NB4 (cell line): ENCODE data around the gene ITGAV.

Experiments used
- DNase-seq: peaks from one replicate; pipeline ENCODE4 v3.0.0; 2010; ENCODE audit warnings: low read depth
- H3K4me3 ChIP-seq: one replicate; pipeline ENCODE4 v1.5.1; 2011; ENCODE audit warnings: mild to moderate bottlenecking, low read depth, low read length, moderate library complexity
- MYC ChIP-seq: IDR thresholded peaks from 2 replicates; pipeline ENCODE4 v1.6.1; 2011; ENCODE audit warnings: low read depth, low read length
- POLR2A ChIP-seq: IDR thresholded peaks from 2 replicates; pipeline ENCODE4 v1.6.1; 2011; ENCODE audit warnings: mild to moderate bottlenecking; ENCODE audit not compliant: insufficient read length; ENCODE audit errors: extremely low read depth
- TF ChIP-seq, protein P1 (sequence below): IDR thresholded peaks from 2 replicates; pipeline ENCODE4 v1.6.1; 2011; ENCODE audit warnings: low read depth, low read length
- TF ChIP-seq, protein P2 (sequence below): IDR thresholded peaks from one replicate; pipeline ENCODE4 v1.5.1; 2012; ENCODE audit warnings: low read depth, low read length

The ITGAV gene

DNA sequence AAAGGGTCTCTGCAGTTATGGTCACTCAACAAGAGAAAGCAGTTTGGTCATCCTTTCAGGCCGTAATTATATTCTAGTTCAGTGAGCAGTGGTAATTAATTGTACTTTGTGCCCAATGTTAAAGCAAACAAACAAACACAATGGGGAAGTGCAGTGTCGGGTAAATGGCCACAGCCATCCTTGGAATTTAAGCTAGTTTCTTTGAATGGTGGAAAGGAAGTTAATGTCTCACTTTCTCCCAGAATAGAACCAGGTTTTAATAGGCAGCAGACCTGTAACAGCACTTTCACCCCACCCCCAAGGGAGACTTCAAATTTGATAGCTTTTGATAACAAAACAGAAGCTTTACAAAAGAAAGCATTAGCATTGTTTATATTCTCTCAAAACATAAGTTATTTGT lies 20.0 kb upstream of the ITGAV start:
- TF ChIP-seq, protein P1, sequence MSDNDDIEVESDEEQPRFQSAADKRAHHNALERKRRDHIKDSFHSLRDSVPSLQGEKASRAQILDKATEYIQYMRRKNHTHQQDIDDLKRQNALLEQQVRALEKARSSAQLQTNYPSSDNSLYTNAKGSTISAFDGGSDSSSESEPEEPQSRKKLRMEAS = no peak
- TF ChIP-seq, protein P2, sequence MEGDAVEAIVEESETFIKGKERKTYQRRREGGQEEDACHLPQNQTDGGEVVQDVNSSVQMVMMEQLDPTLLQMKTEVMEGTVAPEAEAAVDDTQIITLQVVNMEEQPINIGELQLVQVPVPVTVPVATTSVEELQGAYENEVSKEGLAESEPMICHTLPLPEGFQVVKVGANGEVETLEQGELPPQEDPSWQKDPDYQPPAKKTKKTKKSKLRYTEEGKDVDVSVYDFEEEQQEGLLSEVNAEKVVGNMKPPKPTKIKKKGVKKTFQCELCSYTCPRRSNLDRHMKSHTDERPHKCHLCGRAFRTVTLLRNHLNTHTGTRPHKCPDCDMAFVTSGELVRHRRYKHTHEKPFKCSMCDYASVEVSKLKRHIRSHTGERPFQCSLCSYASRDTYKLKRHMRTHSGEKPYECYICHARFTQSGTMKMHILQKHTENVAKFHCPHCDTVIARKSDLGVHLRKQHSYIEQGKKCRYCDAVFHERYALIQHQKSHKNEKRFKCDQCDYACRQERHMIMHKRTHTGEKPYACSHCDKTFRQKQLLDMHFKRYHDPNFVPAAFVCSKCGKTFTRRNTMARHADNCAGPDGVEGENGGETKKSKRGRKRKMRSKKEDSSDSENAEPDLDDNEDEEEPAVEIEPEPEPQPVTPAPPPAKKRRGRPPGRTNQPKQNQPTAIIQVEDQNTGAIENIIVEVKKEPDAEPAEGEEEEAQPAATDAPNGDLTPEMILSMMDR = no peak
- no peak for TF ChIP-seq POLR2A
- TF ChIP-seq MYC = no peak
- DNase-seq = no peak

DNA sequence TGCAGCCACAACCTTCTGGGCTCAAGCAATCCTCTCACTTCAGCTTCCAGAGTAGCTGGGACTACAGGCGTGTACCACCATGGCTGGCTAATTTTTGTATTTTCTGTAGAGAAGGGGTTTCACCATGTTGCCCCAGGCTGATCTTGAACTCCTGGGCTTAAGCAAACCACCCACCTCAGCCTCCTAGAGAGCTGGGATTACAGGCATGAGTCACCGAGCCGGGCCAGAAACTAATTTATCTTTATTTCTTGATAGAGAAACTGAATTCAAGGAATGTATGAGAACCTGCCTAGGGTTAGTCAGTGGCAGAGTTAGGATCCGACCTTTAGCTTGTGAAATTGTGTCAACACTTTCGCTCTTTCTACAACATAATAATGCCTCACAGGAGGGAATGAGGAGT lies 19.3 kb upstream of the ITGAV start:
- no peak for DNase-seq
- H3K4me3 ChIP-seq = no peak overlapping the region
- TF ChIP-seq, protein P1 = no peak
- TF ChIP-seq, protein P2 = no peak
- TF ChIP-seq MYC (no peak), POLR2A (no peak)

More for the DNA sequence above, 20.0 kb upstream of the ITGAV start:
- H3K4me3 ChIP-seq = no peak overlapping the region

DNA sequence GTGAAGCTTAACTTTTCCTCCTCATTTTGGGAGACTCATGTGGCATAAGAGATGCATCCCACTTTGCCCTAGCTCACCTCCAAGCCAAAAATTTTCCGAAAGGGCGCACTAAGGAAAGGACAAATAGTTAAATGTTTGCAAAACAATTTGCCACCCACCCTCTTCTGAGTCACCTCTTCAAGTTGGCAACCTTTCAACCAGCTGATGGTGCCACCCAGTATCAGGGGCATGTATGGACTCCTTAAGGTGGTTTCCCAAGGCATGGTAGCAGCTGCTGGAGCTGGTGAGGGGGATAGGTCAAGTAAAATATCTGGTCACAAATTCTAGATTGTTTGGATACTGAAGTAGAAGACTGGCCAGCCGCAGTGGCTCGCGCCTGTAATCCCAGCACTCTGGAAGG lies 17.2 kb upstream of the ITGAV start:
- no peak overlapping the region for H3K4me3 ChIP-seq
- DNase-seq = no peak
- TF ChIP-seq MYC = no peak
- TF ChIP-seq POLR2A = no peak
- TF ChIP-seq, protein P2 = no peak
- TF ChIP-seq, protein P1 = no peak

DNA sequence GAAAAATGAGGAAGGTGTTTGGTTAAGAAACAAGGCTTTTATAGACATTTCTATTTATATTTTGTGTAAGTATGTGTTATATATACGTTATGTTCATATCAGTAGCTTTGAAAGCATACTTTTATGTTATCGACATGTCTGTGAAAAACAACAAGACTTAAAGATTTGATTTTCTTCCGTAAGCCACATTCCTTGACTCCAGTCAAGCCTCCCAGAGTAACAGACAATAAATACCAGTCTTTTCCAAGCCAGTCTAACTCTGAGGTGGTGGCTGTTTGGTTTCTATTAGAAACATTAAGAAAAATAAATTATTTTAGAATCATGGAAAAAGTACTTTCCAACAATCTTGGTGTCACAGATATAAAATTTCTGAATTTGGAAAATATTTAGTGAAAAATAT lies 16.3 kb upstream of the ITGAV start:
- no peak overlapping the region for H3K4me3 ChIP-seq
- no peak for DNase-seq
- TF ChIP-seq, protein P2 = no peak
- TF ChIP-seq, protein P1 = no peak
- no peak for TF ChIP-seq POLR2A
- TF ChIP-seq MYC = no peak

DNA sequence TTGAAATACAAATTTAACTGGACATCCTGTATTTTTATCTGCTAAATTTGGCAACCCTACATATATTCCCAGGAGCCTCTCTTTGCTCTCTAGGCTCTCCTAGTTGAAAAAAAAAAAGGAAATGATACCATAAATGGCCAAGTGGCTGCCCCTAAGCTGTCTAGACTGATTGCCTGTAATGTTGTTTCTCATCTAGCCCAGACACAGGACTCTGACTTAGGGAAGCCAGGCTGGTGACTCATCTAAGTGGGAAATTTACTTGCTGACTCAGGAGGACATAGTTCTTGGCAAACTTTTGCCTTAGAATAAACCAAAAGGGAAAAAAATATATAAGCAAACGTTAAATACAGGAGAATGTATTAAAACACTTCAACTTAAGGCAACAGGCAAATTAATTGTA lies 14.6 kb upstream of the ITGAV start:
- no peak overlapping the region for H3K4me3 ChIP-seq
- DNase-seq = peak; percentile 92
- no peak for TF ChIP-seq POLR2A
- TF ChIP-seq, protein P1 = no peak
- no peak for TF ChIP-seq MYC
- TF ChIP-seq, protein P2 = no peak

DNA sequence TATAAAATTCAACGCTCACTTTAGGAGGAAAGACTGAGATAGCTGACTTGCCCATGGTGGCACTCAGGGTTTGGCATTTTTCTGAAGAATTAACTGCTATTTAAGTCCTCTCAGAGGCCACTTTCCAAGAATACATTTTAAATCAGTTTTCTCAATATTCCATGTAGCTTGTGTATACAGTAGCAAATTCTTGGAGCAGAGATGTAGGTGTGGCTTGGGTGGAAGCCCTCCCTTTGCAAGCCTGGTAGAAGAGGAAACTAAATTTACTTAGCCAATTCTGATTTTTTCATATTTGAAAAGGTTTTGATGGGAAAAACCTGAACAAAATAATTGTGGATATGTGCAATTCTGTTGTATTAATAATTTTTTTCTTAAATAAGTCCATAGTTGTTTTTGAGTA lies 14.0 kb upstream of the ITGAV start:
- TF ChIP-seq MYC = no peak
- TF ChIP-seq, protein P2 = no peak
- TF ChIP-seq, protein P1 = no peak
- TF ChIP-seq POLR2A = no peak
- H3K4me3 ChIP-seq = no peak overlapping the region
- no peak for DNase-seq
